ENCODE measurements around the gene ADAMTSL4.

Gene ADAMTSL4

DNA sequence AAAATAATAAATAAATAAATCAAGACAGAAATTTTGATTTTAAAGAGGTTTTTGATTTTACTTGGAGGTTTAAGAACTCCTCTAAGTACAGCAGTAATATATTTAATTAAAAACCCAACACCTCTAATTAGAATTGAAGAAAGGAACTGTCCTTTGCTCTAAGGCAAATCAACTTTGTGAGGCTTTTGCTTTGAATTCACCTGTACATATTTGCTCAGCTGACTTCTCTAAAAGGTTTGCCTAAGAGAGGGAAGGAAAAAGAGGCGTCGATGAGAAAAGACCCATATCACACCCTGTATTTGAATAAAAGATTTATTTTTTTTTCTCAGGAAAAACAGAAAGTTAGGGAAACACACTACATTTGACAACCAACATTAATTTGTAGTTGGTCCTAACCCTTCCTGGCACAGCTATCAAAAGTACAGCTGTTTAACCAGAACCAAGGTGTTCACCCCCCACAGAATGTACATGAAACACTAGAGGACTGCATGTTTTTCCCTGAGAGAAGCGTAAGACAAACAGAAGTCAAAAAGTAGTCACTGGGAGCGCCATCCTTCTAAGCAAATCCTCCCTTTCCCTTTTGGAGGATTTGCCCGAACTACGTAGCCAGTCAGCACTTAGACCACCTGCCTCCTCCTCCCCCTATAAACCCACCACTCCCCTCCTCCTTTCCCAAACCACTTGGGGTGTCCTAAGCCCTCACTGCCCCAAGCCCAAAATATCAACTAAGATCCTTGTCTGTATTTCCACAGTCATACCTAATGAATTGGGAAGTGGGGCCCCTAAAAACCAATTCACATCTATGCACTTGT, 25.3 kb downstream of the ADAMTSL4 start:
- no peak for DNase-seq (ENCODE audit: low read depth)
- peak overlapping the region; percentile 88 for H3K4me3 ChIP-seq (ENCODE audit: low read depth, low read length)
- TF ChIP-seq MYC (IDR thresholded peaks at IDR 0.05; ENCODE audit: low read depth, low read length) = no peak

DNA sequence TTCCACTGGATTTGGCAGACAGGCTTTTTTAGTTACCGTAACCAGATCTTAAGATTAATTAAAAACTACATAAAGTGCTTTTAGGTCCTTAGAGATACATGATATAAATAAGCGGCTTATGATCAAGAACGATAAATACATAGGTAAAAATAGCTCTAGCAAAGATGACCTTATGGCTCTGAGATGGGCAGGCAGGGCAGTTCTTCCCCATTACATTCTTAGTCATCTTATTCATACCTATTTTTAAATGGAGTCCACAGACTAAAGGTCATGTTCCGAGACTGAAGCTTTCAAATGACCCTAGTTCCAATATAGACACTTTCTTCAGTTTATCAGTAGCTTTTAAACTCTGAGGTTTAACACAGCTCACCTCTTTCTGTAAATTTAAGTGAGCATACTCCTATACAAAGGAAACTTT, 25.9 kb downstream of the ADAMTSL4 start:
- no peak for DNase-seq (ENCODE audit: low read depth)

DNA sequence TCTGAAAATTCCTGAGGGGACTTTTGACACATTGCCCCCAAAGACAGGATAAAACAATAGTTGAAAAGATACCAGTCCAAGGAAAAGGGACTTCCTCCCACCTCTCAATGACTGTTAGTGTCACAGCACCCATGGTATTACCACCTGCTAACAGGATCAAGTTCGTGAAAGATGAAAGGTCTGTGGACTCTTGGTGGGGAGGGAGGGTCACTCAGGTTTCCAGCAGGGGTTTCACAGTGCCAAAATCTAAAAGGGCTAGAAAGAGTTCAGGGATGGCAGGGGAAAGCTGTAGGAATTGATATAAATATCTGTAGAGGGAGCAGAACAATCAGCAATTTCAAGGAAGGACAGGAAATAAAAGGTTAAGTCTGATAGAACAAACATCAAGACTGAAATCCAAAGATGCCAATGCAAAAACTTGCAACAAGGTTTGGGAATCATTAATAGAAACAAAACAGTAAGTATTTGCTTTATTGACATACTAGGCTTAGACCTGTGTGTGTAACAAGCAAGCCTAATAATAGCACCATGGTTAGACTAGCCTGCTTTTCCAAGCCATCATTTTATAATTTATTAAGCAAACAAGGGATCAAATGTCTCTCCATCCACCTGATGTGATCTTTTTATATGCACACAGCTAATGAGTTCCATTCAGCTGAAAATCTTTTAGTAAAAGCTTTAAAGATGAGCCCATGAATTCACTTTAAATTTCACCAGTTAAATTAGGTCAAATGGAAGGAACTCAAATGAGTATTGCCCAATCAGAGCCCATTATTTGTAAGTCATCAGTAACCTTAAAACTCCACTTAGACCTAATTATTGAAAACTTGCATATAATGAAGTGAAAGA, 26.5 kb downstream of the ADAMTSL4 start:
- no peak for DNase-seq (ENCODE audit: low read depth)

More for the DNA sequence above, 25.9 kb downstream of the ADAMTSL4 start:
- peak overlapping the region; percentile 88 for H3K4me3 ChIP-seq (ENCODE audit: low read depth, low read length)
- TF ChIP-seq, protein P1, sequence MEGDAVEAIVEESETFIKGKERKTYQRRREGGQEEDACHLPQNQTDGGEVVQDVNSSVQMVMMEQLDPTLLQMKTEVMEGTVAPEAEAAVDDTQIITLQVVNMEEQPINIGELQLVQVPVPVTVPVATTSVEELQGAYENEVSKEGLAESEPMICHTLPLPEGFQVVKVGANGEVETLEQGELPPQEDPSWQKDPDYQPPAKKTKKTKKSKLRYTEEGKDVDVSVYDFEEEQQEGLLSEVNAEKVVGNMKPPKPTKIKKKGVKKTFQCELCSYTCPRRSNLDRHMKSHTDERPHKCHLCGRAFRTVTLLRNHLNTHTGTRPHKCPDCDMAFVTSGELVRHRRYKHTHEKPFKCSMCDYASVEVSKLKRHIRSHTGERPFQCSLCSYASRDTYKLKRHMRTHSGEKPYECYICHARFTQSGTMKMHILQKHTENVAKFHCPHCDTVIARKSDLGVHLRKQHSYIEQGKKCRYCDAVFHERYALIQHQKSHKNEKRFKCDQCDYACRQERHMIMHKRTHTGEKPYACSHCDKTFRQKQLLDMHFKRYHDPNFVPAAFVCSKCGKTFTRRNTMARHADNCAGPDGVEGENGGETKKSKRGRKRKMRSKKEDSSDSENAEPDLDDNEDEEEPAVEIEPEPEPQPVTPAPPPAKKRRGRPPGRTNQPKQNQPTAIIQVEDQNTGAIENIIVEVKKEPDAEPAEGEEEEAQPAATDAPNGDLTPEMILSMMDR (IDR thresholded peaks at IDR 0.05; ENCODE audit: low read depth, low read length) = no peak
- TF ChIP-seq POLR2A (IDR thresholded peaks at IDR 0.05; ENCODE audit: extremely low read depth, insufficient read length) (no peak), MYC (IDR thresholded peaks at IDR 0.05; ENCODE audit: low read depth, low read length) (no peak)
- TF ChIP-seq, protein P2, sequence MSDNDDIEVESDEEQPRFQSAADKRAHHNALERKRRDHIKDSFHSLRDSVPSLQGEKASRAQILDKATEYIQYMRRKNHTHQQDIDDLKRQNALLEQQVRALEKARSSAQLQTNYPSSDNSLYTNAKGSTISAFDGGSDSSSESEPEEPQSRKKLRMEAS (IDR thresholded peaks at IDR 0.05; ENCODE audit: low read depth, low read length) = no peak

DNA sequence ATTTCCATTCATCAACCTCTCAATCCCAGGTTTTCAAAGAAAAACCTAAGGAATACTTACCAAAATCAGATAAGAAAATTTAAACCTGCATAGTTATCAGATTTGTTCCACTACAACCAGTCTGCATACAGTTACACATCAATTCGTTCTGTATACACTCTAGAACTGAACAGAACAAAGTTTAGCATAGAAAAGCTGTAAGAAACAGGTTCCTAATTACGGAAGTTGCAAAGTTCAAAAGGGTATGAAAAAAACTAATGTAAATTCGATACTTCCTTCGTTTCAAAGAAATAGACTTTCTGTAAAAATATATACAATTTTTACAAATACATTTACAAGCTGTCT, 27.1 kb downstream of the ADAMTSL4 start:
- TF ChIP-seq POLR2A (IDR thresholded peaks at IDR 0.05; ENCODE audit: extremely low read depth, insufficient read length) (no peak), MYC (IDR thresholded peaks at IDR 0.05; ENCODE audit: low read depth, low read length) (no peak)
- TF ChIP-seq, protein P2 (IDR thresholded peaks at IDR 0.05; ENCODE audit: low read depth, low read length) = no peak
- TF ChIP-seq, protein P1 (IDR thresholded peaks at IDR 0.05; ENCODE audit: low read depth, low read length) = no peak
- peak overlapping the region; percentile 88 for H3K4me3 ChIP-seq (ENCODE audit: low read depth, low read length)
- DNase-seq (ENCODE audit: low read depth) = no peak

More for the DNA sequence above, 26.5 kb downstream of the ADAMTSL4 start:
- TF ChIP-seq, protein P2 (IDR thresholded peaks at IDR 0.05; ENCODE audit: low read depth, low read length) = no peak
- TF ChIP-seq MYC (IDR thresholded peaks at IDR 0.05; ENCODE audit: low read depth, low read length) (no peak), POLR2A (IDR thresholded peaks at IDR 0.05; ENCODE audit: extremely low read depth, insufficient read length) (no peak)
- H3K4me3 ChIP-seq (ENCODE audit: low read depth, low read length) = peak overlapping the region; percentile 88

DNA sequence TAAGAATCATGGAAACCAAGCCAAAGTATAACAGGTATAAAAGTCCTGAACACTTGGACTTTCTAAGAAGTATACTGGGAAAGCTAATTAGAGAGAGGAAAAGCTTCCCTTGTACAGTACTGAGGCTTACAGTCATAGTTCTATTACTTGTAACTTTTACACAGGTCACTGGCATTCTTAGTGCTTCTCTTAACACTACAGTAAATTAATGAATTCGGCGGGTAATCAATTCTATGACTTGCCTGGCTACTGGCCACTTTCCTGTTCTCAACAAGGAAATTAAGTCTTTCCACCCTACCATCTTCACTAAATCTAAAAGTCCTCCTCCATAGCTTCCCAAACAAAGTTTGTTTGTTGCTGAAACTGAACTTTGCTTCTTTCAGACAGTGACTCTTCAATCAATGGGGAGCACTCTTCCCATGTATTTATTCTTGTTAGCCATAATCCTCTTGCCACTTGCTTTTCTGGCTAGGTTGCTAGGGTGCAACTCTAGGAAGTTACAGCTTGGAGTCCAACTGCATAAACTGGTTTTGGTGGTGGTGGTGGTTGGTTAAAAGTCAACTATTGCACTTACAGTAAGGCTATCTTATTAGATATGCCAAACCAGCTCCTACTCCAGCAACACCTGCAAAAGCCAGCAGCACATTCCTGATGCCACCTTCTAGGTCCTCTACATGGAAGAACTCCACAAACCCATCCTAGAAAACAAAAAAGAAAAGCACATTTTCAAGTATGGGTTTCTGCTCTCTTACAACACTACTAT, 27.8 kb downstream of the ADAMTSL4 start:
- DNase-seq (ENCODE audit: low read depth) = no peak
- TF ChIP-seq MYC (IDR thresholded peaks at IDR 0.05; ENCODE audit: low read depth, low read length) = no peak
- peak overlapping the region; percentile 88 for H3K4me3 ChIP-seq (ENCODE audit: low read depth, low read length)

DNA sequence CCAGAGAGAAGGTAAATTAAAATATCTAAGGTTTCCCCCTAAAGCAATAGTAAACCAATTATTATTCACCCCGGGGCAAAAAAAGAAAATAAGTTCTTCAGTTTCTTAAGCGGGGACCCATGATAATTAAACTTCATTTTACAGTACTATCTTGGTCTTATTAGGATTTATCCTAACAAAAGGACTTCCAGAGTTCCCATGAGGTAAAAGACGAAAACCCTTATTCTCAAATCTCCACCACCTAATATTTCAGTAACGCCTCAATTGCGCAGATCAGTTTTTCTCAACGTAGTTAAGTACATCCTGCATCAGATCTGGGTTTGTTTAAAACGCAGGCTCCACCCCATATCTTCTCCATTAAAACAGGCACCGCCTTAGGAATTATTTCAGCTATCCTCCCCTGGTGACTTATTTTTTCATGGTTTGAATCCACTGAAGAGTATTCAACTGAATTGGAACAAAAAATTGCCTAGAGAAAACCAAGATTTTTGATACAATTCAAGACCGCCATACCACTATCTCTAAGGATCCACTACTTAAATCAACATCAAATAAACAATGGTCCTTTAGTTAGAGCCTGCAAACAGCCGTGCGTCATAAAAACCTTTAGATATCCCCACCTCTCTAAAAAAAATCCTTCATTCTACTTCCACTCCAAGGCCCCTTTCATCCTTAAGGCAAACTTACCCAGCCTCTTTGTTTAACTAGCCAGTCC, 28.5 kb downstream of the ADAMTSL4 start:
- DNase-seq (ENCODE audit: low read depth) = peak; percentile 41
- TF ChIP-seq, protein P1 (IDR thresholded peaks at IDR 0.05; ENCODE audit: low read depth, low read length) = no peak
- TF ChIP-seq MYC (IDR thresholded peaks at IDR 0.05; ENCODE audit: low read depth, low read length) = no peak
- TF ChIP-seq, protein P2 (IDR thresholded peaks at IDR 0.05; ENCODE audit: low read depth, low read length) = no peak
- TF ChIP-seq POLR2A (IDR thresholded peaks at IDR 0.05; ENCODE audit: extremely low read depth, insufficient read length) = no peak
- H3K4me3 ChIP-seq (ENCODE audit: low read depth, low read length) = peak overlapping the region; percentile 88

Data from NB4 (cell line).